Sigmoid colon (tissue), 7 donors: ENCODE data around the gene RINL. TPM values are rescaled to one million over a fixed set of nuclear protein-coding genes. Genes with fewer than 3 reads are reported as not detected.

Experiments used
- DNase-seq: peaks from one replicate; pipeline ENCODE4 v3.0.0-alpha.2; 2019
- H3K27ac ChIP-seq, 4 donors: fragments of 200-600 bp; sonication (generic); one replicate each; pipeline ENCODE4 v1.5.1; 2016 to 2019; ENCODE audit warnings: mild to moderate bottlenecking in 1 of 4
- H3K27me3 ChIP-seq, 3 donors: fragments of 200-600 bp; sonication (generic); one replicate each; pipeline ENCODE4 v1.5.1; 2019; ENCODE audit warnings: mild to moderate bottlenecking in 1 of 3
- H3K36me3 ChIP-seq, 4 donors: fragments of 200-600 bp; sonication (generic); one replicate each; pipeline ENCODE4 v1.5.1; 2016 to 2019
- H3K4me1 ChIP-seq, 4 donors: fragments of 200-600 bp; sonication (generic); one replicate each; pipeline ENCODE4 v1.5.1; 2017 to 2019
- H3K4me3 ChIP-seq, 4 donors: fragments of 200-600 bp; sonication (generic); one replicate each; pipeline ENCODE4 v1.5.1; 2017 to 2019; ENCODE audit warnings: mild to moderate bottlenecking in 2 of 4, moderate library complexity in 1 of 4
- H3K9me3 ChIP-seq, 4 donors: fragments of 200-600 bp in 3 of 4; sonication (generic) in 3 of 4; one replicate each; pipeline versions ENCODE4 v1.5.1 to v1.6.1; 2013 to 2019
- CTCF ChIP-seq, 4 experiments: fragments of 450-650 bp in 3 of 4; fragments of 200-600 bp in 1 of 4; IDR thresholded peaks; one replicate each; pipeline ENCODE4 v1.5.1; 2016 to 2019; ENCODE audit warnings: antibody characterized with exemption in 4 of 4, mild to moderate bottlenecking in 3 of 4, moderate library complexity in 2 of 4
- EP300 ChIP-seq, 4 donors: sonication (generic); formaldehyde crosslinking; IDR thresholded peaks; one replicate each; pipeline ENCODE4 v1.6.1; 2017; ENCODE audit warnings: antibody characterized with exemption in 4 of 4
- POLR2A ChIP-seq, 2 donors: fragments of 450-650 bp; IDR thresholded peaks; one replicate each; pipeline ENCODE4 v1.6.1; 2016; ENCODE audit warnings: antibody characterized with exemption in 2 of 2, mild to moderate bottlenecking in 2 of 2, moderate library complexity in 2 of 2
- POLR2AphosphoS5 ChIP-seq, 4 donors: sonication (generic); formaldehyde crosslinking; IDR thresholded peaks; one replicate each; pipeline ENCODE4 v1.6.1; 2017; ENCODE audit warnings: antibody characterized with exemption in 4 of 4
- WGBS, 2 donors: extraction: QIAGEN DNeasy Blood & Tissue Kit; methylation state at CpG; one replicate each; pipeline ENCODE4 v1.1.7; 2013; 5-methylcytosine and 5-hydroxymethylcytosine counted together
- intact Hi-C: fragments of 100-400 bp; cut with DNase I; formaldehyde crosslinking; loops from one replicate; pipeline ENCODE4 v1.15.1; 2023
- polyA plus RNA-seq, 3 donors: library from polyadenylated mRNA; stranded (reverse); fragments of 200-250 nt; gene quantifications; one replicate each; pipeline ENCODE4 v1.2.3, GENCODE V29; 2013
- total RNA-seq, 4 donors: library from RNA; depleted of rRNA; stranded (reverse); fragments of >200 nt; gene quantifications; one replicate each; pipeline ENCODE4 v1.1.0, GENCODE V29; 2016
- donor health status: healthy with polysubstance abuse.
- donor health status: Bipolar disorder and iron deficiency.
- donor health status: healthy.

Gene RINL
- total and polyA plus RNA-seq, 7 donors = 3.5 to 17.6 (median 4.8) TPM

GRCh38 chr19:38893341-38893771 lies 15.3 kb upstream of the RINL start:
- no peak for DNase-seq
- 92 to 96% methylated on average over 14 of the region's 14 CpGs for WGBS, 2 donors
- no peak for TF ChIP-seq EP300 (IDR thresholded peaks at IDR 0.05)
- TF ChIP-seq POLR2AphosphoS5 (IDR thresholded peaks at IDR 0.05) = no peak
- TF ChIP-seq CTCF (IDR thresholded peaks at IDR 0.05) = no peak
- TF ChIP-seq POLR2A (IDR thresholded peaks at IDR 0.05) = no peak
- Histone ChIP-seq H3K27ac (no peak overlapping the region), H3K9me3 (no peaks in the 10 kb centered on the region), H3K27me3 (no peaks in the 10 kb centered on the region), H3K36me3 (peaks cover 10 to 41% (median 19%) of the 10 kb centered on the region in 4 donors), H3K4me1 (peaks cover 0 to 39% (median 22%) of the 10 kb centered on the region in 4 donors), H3K4me3 (no peak overlapping the region)
- intact Hi-C loops = no loop called here

DNA sequence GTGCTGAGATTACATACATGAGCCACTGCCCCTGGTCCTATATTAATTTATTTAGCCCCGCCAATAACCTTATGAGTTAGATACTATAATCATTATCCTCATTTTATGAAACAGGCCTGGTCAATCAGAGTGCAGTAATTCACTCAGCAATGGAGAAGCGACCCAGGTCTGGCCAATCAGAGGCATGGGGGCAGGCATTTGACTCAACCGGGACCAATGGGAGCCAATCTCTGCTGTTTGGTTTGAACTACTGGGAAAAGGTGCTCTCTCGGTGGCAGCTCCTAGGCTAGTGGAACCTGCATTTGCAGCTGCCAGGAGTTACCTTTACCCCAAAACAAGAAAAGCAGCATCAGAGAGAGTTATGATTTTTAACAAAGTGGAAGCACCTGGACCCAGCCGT lies 14.8 kb upstream of the RINL start:
- Histone ChIP-seq H3K36me3 (peaks cover 10 to 46% (median 21%) of the 10 kb centered on the region in 4 donors), H3K27me3 (no peaks in the 10 kb centered on the region), H3K27ac (no peak overlapping the region), H3K4me1 (peaks cover 0 to 34% (median 17%) of the 10 kb centered on the region in 4 donors), H3K4me3 (no peak overlapping the region), H3K9me3 (no peaks in the 10 kb centered on the region)
- TF ChIP-seq CTCF (IDR thresholded peaks at IDR 0.05) = no peak
- intact Hi-C loops = no loop called here
- WGBS, 2 donors = 84 to 88% methylated on average over 5 of the region's 5 CpGs
- DNase-seq = no peak

- no peaks in the 10 kb centered on the region for H3K9me3 ChIP-seq
- DNase-seq = no peak
- H3K4me3 ChIP-seq = no peak overlapping the region
- 93 to 94% methylated on average over 6 of the region's 6 CpGs for WGBS, 2 donors
- peaks cover 0 to 27% (median 7%) of the 10 kb centered on the region in 4 donors for H3K4me1 ChIP-seq
- H3K27ac ChIP-seq = no peak overlapping the region
- TF ChIP-seq EP300 (IDR thresholded peaks at IDR 0.05) (no peak), POLR2A (IDR thresholded peaks at IDR 0.05) (no peak), POLR2AphosphoS5 (IDR thresholded peaks at IDR 0.05) (no peak), CTCF (IDR thresholded peaks at IDR 0.05) (no peak)
- H3K27me3 ChIP-seq = no peaks in the 10 kb centered on the region
- peaks cover 10 to 49% (median 21%) of the 10 kb centered on the region in 4 donors for H3K36me3 ChIP-seq
- intact Hi-C loops = no loop called here
Observed at GRCh38 chr19:38891771-38892170, 13.7 kb upstream of the RINL start.

GRCh38 chr19:38890686-38891085 lies 12.6 kb upstream of the RINL start:
- TF ChIP-seq EP300 (IDR thresholded peaks at IDR 0.05) (no peak), CTCF (IDR thresholded peaks at IDR 0.05) (no peak), POLR2AphosphoS5 (IDR thresholded peaks at IDR 0.05) (no peak), POLR2A (IDR thresholded peaks at IDR 0.05) (no peak)
- no peak for DNase-seq
- peaks cover 0 to 27% (median 12%) of the 10 kb centered on the region in 4 donors for H3K4me1 ChIP-seq
- H3K4me3 ChIP-seq = no peak overlapping the region
- H3K27ac ChIP-seq = no peak overlapping the region
- intact Hi-C loops = no loop called here
- no peaks in the 10 kb centered on the region for H3K9me3 ChIP-seq
- H3K36me3 ChIP-seq = peaks cover 10 to 49% (median 21%) of the 10 kb centered on the region in 4 donors
- no peaks in the 10 kb centered on the region for H3K27me3 ChIP-seq

GRCh38 chr19:38889803-38890202 lies 11.7 kb upstream of the RINL start:
- WGBS, 2 donors = 93 to 95% methylated on average over 8 of the region's 8 CpGs
- Histone ChIP-seq H3K4me1 (peaks cover 0 to 22% (median 9%) of the 10 kb centered on the region in 4 donors), H3K36me3 (peaks cover 10 to 49% (median 21%) of the 10 kb centered on the region in 4 donors), H3K4me3 (no peak overlapping the region), H3K9me3 (no peaks in the 10 kb centered on the region), H3K27me3 (no peaks in the 10 kb centered on the region), H3K27ac (no peak overlapping the region)
- intact Hi-C loops = no loop called here
- DNase-seq = no peak
- TF ChIP-seq POLR2A (IDR thresholded peaks at IDR 0.05) (no peak), EP300 (IDR thresholded peaks at IDR 0.05) (no peak), CTCF (IDR thresholded peaks at IDR 0.05) (no peak), POLR2AphosphoS5 (IDR thresholded peaks at IDR 0.05) (no peak)
